Breast epithelium (tissue), 3 donors: ENCODE measurements around the gene TTC28.

Source experiments
- CTCF ChIP-seq, 3 donors: fragments of 450-650 bp; IDR thresholded peaks; one replicate each; pipeline ENCODE4 v1.5.1; 2016 to 2017; ENCODE audit warnings: antibody characterized with exemption in 3 of 3, mild to moderate bottlenecking in 3 of 3, moderate library complexity in 3 of 3
- POLR2A ChIP-seq: fragments of 450-650 bp; IDR thresholded peaks from one replicate; pipeline ENCODE4 v1.6.1; 2016; ENCODE audit warnings: antibody characterized with exemption, mild to moderate bottlenecking, moderate library complexity
- POLR2AphosphoS5 ChIP-seq, 3 donors: sonication (generic); formaldehyde crosslinking; IDR thresholded peaks; one replicate each; pipeline ENCODE4 v1.6.1; 2017; ENCODE audit warnings: antibody characterized with exemption in 3 of 3

- TF ChIP-seq POLR2A (no peak), CTCF (IDR thresholded peaks at IDR 0.05) (no peak), POLR2AphosphoS5 (IDR thresholded peaks at IDR 0.05) (no peak)
Observed at GRCh38 chr22:28589102-28589750, 90.4 kb downstream of the TTC28 start.
